GM13976 (cell line): ENCODE data around the gene KCNH2.

Experiments used
- DNase-seq: peaks from one replicate; pipeline ENCODE4 v3.0.0; 2012; ENCODE audit warnings: low spot score
- CTCF ChIP-seq: IDR thresholded peaks from 2 replicates; pipeline ENCODE4 v1.5.1; 2012; ENCODE audit warnings: borderline replicate concordance, mild to moderate bottlenecking; ENCODE audit not compliant: insufficient read depth; ENCODE audit errors: extremely low read depth, missing control alignments, control extremely low read depth
- in situ Hi-C: fragments of 300-500 bp; cut with MboI; formaldehyde crosslinking; loops from one replicate; pipeline ENCODE4 v1.12.0; 2022; ENCODE audit warnings: low sequenced_read_pairs, mixed read lengths, inconsistent platforms; ENCODE audit not compliant: unreplicated experiment

The KCNH2 gene

GRCh38 chr7:150901160-150902035, 76.7 kb downstream of the KCNH2 start:
- peak; percentile 16 for DNase-seq
- no peak for TF ChIP-seq CTCF
- in situ Hi-C loops, result no loop called here

- in situ Hi-C loops, result no loop called here
- no peak for TF ChIP-seq CTCF
- no peak for DNase-seq
These were observed 77.4 kb downstream of the KCNH2 start for GRCh38 chr7:150900675-150901074.

GRCh38 chr7:150898475-150899011, 79.6 kb downstream of the KCNH2 start:
- DNase-seq, result peak; percentile 88
- in situ Hi-C loops, result no loop called here
- TF ChIP-seq CTCF, result peak; percentile 97

GRCh38 chr7:150897502-150898474, 80.3 kb downstream of the KCNH2 start:
- no peak for DNase-seq
- no peak for TF ChIP-seq CTCF
- in situ Hi-C loops, result no loop called here

GRCh38 chr7:150896562-150897209, 81.4 kb downstream of the KCNH2 start:
- in situ Hi-C loops, result no loop called here
- DNase-seq, result no peak
- no peak for TF ChIP-seq CTCF

GRCh38 chr7:150895809-150896208, 82.3 kb downstream of the KCNH2 start:
- no peak for DNase-seq
- no peak for TF ChIP-seq CTCF
- in situ Hi-C loops, result no loop called here
